GM19193 (cell line): ENCODE data around the gene PIP5K1B.

Source experiments
- POLR2A ChIP-seq: IDR thresholded peaks from 4 replicates; pipeline ENCODE4 v1.6.1; 2011; ENCODE audit not compliant: insufficient read depth, insufficient read length; ENCODE audit errors: extremely low read depth

The PIP5K1B gene

GRCh38 chr9:68983522-68984424 is 278.7 kb downstream of the PIP5K1B start:
- TF ChIP-seq POLR2A: no peak

DNA sequence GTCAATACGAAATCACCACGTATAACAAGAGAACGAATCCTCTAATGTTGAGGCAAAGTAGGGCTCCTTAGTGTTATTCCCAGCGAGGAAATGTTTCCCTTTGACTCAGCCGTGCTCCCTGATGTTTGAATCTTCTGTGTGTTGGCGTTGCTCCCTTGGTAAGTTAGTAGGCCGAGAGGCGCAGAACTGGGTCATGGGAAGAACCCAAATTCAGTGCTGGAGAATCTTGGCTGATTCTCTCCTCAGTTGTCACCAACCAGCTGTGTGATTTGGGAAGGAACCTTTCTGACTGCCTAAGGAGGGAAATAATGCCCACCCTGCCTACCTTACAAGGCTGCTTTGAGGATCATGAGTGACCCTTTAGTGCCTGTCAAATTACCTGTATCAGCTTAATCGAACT is 286.4 kb downstream of the PIP5K1B start:
- TF ChIP-seq POLR2A: no peak

DNA sequence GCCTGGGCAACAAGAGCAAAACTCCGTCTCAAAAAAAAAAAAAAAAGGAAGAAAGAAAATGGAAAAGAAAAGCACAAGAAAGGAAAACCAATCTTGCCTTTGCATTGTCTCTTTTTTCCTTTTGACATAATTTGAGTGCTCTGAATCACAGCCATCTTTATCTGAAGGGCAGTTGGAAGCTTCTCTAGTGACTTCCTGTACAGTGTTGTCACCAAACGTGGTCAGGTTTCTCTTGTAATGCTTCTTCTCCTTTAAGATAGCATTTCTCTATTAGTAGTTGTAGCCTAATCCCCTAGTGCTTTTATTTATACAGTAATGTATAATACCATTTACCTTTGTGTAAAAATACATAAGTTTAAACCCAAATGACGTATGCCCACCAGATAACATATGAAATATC is 290.7 kb downstream of the PIP5K1B start:
- no peak for TF ChIP-seq POLR2A

GRCh38 chr9:68996462-68996861 is 291.4 kb downstream of the PIP5K1B start:
- TF ChIP-seq POLR2A: no peak

DNA sequence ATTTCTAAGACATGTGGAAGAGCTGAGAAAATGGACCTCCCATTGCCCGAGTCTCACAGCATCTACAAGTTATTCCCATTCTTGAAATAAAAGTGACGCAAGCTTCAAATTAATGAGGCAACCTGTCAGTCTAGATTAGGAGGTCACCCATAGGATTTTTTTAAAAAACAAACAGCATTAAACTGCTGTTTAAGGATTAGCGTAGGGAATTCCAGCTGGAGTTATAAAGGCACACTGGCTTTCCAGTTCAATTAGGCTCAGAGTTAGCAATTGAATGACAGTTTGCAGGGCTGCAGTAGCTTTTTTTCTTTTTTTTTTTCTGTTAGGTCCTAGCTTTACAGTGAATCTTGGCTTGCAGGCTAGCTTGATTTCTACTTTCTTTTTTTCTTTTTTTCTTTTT is 292.6 kb downstream of the PIP5K1B start:
- TF ChIP-seq POLR2A: no peak

DNA sequence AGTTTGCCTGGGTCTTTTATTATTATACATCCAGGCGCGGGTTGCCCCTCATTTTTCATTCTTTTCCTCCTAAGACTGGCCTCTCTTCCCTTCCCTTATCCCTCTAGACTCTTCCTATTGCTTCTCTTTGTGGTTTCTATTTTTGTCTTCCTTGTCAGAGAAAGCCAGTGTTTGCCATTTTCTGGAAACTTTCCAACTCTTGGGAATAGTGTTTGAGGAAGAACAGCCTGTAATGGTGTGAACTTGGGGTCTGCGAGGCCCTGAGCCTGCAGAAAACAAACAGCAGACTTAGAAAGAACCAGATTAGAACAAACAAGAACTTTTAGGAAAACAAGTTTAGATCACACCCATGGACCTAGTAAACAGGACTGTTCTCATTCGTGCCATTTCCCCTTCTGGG is 293.3 kb downstream of the PIP5K1B start:
- TF ChIP-seq POLR2A: no peak

- TF ChIP-seq POLR2A: no peak
Measured at GRCh38 chr9:68998812-68999211, 293.8 kb downstream of the PIP5K1B start.

DNA sequence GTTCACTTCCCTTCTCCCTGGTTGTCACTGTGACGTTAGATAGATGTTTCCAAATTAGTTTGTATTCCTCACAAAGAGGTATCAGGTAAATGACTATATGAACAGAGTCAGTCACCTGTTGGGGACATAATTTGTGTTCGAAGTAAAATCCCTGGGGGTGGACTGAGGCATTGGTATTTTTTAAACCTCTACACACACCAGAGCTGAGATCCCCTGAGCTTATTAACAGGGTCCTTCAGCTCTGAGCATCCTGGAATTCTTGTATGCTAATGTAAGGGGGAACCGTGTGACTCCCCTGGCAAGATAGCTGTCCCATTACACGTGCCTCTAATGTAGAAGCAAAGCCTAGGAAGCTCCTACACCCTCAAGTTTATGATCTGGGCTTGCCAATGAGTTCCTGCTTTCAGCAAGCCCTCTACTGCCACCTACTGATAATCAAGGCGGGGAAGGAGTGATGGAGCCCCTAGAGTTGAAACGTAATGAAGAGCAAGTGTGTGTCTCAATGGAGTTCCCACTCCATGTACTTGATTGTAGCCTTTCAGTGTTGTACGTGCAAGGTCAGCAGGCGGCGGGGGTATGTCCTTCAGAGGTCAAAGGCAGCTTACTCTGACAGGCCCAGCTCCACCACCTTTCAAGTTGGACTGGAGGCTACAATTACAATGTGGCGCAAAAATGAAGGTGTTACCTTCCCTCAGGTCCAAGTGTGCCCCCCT is 294.5 kb downstream of the PIP5K1B start:
- no peak for TF ChIP-seq POLR2A

DNA sequence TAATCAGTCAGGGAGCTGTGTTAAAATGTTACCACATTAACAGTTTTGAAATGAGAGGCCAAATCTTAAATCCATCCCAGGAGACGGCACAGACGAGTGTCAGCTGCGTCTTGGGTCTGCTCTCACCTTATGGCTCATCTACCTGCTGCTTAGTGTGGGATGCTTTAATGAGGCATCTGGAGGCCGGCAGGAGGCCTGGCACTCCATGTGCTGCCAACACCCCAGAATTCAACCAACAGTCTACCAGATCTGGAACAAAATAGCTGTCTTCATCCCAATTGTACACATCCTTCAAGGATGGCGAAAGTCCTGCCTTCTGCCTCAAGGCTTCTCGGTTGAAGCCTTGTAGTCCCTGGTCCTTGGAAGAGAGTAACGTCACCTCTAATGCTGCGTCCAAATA is 296.9 kb downstream of the PIP5K1B start:
- no peak for TF ChIP-seq POLR2A

- TF ChIP-seq POLR2A: no peak
Measured at GRCh38 chr9:69003051-69003450, 298.0 kb downstream of the PIP5K1B start.

- no peak for TF ChIP-seq POLR2A
Measured at GRCh38 chr9:69004836-69005235, 299.8 kb downstream of the PIP5K1B start.

- no peak for TF ChIP-seq POLR2A
Measured at GRCh38 chr9:69009708-69010107, 304.7 kb downstream of the PIP5K1B start.

GRCh38 chr9:69012696-69013381 is 307.8 kb downstream of the PIP5K1B start:
- no peak for TF ChIP-seq POLR2A

- TF ChIP-seq POLR2A: no peak
Measured at GRCh38 chr9:69013382-69013727, 308.3 kb downstream of the PIP5K1B start.

GRCh38 chr9:69014013-69014412 is 309.0 kb downstream of the PIP5K1B start, which contains the start of gene PRKACG:
PRKACG (minus strand) TSS chr9:69014113; CDS start chr9:69014092, 21 bp downstream.
- no peak for TF ChIP-seq POLR2A
